HG03432 (cell line): ENCODE measurements around the gene BICD1.
"Not testable (repeated sequence)": the region's sequence is repeated elsewhere in the genome, so short reads cannot be mapped to it uniquely, and the experiment has no call there.

Source experiments
- ATAC-seq: cut with Tn5 transposase; IDR thresholded peaks from one replicate; pipeline ENCODE4 v1.9.1; 2021; ENCODE audit warnings: mild to moderate bottlenecking, moderate library complexity; ENCODE audit not compliant: unreplicated experiment

The BICD1 gene

GRCh38 chr12:32106517-32107358 lies at the start of gene BICD1:
Gene BICD1 (plus strand): TSS chr12:32106847. CDS start chr12:32107332, 485 bp downstream.
- ATAC-seq = peak; percentile 84

DNA sequence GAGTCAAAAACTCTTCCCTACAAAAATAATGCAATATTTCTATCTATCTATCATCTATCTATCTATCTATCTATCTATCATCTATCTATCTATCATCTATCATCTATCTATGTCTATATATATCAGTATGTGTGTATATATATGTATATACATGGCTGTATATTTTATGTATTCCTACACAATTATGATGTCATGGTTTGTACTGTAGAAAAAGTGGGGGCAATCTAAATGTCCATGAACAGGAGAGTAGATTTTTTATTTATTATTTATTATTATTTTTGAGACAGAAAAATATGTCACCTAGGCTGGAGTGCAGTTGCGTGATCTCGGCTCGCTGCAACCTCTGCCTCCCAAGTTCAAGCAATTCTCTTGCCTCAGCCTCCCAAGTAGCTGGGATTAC lies 45.6 kb upstream of the BICD1 start:
- no peak for ATAC-seq

GRCh38 chr12:32062881-32063280 lies 43.8 kb upstream of the BICD1 start:
- ATAC-seq = no peak

DNA sequence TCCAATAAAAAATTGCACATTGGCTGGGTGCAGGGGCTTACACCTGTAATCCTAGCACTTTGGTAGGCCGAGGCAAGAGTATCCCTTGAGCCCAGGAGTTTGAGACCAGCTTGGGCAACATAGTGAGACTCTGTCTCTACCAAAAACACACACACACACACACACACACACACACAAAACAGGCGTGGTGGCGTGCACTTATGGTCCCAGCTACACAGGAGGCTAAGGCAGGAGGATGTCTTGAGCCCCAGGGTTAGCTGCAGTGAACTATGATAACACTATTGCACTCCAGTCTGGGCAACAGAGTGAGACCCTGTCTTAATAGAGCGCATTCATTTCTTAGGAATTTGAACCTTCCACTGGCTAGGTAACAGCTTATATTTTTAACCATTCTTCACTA lies 42.9 kb upstream of the BICD1 start:
- no peak for ATAC-seq

DNA sequence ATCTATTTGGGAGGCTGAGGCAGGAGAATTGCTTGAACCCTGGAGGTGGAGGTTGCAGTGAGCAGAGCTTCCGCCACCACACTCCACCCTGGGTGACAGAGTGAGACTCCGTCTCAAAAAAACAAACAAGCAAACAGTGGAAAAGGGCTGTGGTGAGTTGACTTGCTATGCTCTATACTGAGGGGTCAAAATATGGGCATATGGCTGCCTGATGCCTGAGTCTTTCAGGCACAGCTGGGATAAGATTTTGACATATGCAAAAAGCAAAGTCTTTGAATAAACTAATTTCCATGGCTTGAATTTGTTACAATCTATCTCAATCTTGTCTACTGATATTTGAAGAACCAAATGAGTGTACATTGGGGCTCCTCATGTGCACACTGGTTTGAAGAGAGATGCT lies 40.4 kb upstream of the BICD1 start:
- no peak for ATAC-seq

- ATAC-seq = no peak
Measured at GRCh38 chr12:32069071-32069470, 37.6 kb upstream of the BICD1 start.

GRCh38 chr12:32069731-32070130 lies 36.9 kb upstream of the BICD1 start:
- no peak for ATAC-seq

DNA sequence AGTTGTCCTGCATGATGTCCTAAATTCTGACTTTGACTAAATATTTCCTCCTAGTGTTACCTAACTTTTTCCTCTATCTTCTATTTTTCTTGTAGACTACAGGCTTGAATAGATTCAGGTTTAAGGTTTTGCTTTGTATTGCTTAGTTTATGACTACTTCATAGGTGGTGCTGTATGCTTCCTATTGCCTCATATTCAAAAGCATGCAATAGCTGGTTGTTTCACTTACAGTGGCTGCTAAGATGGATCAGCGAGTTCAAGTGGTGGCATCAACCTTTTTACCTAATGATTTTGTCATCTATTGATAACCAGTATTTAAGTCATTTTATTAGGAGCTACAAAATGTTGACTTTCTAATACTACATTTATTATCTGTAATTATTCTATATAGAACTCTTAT lies 36.3 kb upstream of the BICD1 start:
- ATAC-seq = no peak

DNA sequence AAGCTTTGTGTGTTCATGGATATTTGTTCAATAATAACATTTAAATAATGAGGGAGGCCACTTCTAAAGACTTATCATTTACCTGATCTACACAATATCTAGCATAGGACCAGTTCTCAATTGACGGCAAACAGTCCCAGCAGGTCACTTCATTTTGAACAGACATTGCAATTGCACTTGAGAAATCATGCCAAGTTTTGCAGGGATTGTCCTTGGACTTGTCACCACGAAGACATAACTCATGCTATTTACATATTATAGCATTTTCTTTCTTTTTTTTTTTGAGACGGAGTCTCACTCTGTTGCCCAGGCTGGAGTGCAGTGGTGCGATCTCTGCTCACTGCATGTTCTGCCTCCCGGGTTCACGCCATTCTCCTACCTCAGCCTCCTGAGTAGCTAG lies 34.5 kb upstream of the BICD1 start:
- no peak for ATAC-seq

- no peak for ATAC-seq
Measured at GRCh38 chr12:32074432-32074831, 32.2 kb upstream of the BICD1 start.

- no peak for ATAC-seq
Measured at GRCh38 chr12:32076941-32077340, 29.7 kb upstream of the BICD1 start.

DNA sequence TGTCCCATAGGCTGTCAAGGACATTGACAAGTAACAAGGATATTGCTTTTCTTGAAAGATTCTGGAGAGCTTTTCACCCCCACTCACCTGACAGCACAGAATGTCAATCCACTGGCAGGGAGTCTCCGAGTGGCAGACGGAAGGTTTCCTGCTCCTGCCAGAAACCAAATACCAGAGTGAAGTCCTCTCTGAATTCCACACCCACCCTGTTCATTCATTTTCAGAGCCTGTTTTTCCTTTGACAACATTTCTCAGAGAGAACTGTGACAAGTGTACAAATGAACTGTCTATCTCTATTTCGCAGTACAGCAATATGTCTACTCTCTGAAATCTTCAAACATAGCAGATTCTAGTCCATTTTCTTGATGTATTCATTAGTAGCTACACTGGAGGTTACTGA lies 26.2 kb upstream of the BICD1 start:
- no peak for ATAC-seq

GRCh38 chr12:32083489-32083888 lies 23.2 kb upstream of the BICD1 start:
- ATAC-seq = no peak

DNA sequence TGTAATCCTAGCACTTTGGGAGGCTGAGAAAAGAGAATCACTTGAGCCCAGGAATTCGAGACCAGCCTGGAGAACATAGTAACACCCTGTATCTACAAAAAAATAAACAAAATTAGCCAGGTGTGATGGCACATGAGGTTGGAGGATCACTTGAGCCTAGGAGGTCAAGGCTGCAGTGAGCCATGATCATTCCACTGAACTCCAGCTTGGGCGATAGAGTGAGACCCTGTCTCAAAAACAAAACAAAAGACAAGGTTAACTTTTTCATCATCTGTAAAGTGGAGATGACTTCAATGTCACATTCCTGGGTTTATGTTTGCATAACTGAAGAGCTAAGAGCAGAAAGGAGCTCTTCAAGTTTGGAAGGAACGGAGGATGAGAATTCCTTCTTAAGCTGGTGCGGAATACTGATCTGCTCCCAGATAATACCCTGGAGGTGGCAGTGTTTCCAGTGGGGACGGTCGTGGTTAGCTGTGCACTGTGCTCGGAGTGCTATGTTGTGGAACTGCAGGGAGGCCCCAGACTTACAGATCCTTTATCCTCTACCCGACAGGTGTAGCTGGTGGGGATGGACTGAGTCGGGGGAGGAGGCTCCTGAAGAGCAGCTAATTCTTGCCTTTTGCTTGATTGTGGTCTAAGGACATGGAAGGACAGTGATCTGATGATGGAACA lies 22.5 kb upstream of the BICD1 start:
- ATAC-seq = no peak

GRCh38 chr12:32084753-32085152 lies 21.9 kb upstream of the BICD1 start:
- no peak for ATAC-seq

- no peak for ATAC-seq
Measured at GRCh38 chr12:32087306-32087705, 19.3 kb upstream of the BICD1 start.

GRCh38 chr12:32089156-32089555 lies 17.5 kb upstream of the BICD1 start:
- no peak for ATAC-seq

DNA sequence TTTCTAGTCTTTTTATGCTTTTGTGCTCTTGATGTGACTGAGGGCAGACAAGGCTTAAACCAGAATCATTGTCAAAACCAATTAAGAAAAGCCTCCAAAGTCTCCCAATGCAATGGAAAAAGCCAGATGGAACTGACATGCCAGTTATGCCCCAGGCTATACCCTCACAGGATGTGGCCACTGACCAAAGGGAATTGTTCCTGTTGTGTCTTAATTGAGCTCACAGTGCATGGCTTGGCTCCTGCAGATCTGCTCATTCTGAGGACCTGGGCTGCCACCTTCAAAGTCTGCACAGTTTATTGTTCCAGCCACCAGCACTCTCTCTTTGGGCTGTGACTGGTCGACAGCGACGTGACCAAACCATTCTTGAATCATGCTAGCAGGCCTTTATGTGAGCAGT lies 17.1 kb upstream of the BICD1 start:
- ATAC-seq = no peak

DNA sequence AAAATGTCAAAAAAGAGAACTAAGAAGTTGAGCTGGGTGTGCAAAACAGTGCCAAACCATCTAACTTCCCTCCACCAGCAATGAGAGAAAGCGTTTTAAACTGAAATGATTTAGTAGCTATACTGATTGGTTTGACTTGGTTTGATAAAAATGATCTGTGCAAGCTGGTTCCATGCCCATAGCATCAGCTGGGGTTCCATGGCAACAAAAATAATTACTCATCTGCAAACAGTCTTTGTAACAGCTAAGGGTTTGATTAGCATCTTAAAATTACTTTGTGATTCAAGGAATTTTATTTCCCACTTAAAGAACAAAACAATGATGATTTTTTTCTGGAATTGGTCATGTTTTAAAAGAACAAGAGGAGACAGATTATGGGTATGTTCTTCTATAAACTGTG lies 15.0 kb upstream of the BICD1 start:
- no peak for ATAC-seq

DNA sequence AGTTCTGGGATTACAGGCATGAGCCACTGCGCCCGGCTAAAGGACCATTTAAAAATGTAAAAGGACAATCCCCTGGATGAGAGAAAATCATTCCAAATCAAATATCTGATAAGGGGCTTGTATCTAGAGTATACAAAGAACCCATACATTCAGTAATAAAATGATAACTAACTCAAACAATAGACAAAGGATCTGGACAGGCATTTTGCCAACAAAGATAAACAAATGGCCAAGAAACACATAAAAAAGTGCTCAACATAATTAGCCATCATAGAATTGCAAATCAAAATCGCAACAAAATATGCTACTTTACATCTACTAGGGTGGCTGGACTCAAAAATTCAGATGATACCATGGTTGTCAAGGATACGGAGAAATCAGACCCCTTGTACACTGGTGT lies 8.5 kb upstream of the BICD1 start:
- no peak for ATAC-seq

DNA sequence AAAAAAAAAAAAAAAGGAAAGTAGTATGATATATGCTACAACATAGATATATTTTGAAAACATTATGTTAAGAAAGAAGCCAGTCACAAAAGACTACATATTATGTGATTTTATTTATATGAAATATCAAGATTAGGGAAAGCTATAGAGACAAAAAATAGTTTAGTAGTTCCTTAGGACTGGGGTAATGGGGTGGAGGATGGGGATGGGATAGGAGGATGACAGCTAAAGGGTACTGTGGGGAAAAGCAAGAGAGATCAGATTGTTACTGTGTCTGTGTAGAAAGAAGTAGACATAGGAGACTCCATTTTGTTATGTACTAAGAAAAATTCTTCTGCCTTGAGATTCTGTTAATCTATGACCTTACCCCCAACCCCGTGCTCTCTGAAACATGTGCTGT lies 7.4 kb upstream of the BICD1 start:
- not testable (repeated sequence) for ATAC-seq

GRCh38 chr12:32100361-32100760 lies 6.3 kb upstream of the BICD1 start:
- ATAC-seq = no peak
